ENCODE measurements around the gene STAC3.

The STAC3 gene

DNA sequence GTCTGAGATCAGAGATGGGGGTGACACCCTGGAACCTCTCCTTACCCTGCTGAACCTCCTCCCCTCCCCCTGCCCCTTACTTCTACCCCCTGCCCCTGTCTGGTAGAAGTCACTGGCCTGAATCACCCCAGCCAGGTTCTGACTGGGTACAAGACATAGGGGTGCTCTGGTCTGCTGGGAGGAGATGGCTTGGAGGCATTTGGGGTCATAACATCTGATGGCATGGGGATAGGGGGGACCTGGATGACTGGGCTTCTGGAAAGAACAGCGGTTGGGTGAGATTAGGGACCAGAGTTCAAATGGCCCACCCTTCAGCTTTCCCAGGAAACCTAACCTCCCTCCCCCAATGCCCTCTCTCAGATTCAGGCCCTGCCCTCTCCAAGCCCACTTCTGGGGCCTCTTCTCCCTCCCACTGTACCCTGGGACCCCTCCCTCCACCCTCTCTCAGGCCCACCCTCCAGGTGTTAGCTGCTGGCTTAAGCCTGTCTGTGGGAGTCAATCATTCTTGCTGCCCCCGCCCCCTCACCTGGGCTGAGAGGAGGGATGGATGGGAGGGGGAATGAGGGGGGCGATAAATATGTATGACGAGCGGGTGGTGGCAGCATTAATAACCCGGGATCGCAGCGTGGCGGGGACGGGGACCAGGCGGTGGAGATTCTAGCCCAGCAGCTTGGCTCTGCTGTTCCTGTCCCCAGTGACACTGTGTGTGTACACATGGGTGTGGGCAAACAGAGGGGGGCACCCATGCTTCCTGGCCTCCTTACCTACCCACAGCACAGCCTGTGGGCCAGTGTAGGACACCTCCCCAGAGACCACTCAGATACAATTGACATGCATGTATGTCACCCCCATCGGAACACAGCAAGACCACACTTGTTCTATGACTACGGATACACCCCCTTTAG is 28.4 kb downstream of the STAC3 start:
- H3K27ac ChIP-seq: no peak overlapping the region
- DNase-seq (ENCODE audit: low spot score): no peak
- no peak overlapping the region for H3K4me3 ChIP-seq
- TF ChIP-seq, protein P1, sequence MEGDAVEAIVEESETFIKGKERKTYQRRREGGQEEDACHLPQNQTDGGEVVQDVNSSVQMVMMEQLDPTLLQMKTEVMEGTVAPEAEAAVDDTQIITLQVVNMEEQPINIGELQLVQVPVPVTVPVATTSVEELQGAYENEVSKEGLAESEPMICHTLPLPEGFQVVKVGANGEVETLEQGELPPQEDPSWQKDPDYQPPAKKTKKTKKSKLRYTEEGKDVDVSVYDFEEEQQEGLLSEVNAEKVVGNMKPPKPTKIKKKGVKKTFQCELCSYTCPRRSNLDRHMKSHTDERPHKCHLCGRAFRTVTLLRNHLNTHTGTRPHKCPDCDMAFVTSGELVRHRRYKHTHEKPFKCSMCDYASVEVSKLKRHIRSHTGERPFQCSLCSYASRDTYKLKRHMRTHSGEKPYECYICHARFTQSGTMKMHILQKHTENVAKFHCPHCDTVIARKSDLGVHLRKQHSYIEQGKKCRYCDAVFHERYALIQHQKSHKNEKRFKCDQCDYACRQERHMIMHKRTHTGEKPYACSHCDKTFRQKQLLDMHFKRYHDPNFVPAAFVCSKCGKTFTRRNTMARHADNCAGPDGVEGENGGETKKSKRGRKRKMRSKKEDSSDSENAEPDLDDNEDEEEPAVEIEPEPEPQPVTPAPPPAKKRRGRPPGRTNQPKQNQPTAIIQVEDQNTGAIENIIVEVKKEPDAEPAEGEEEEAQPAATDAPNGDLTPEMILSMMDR (IDR thresholded peaks at IDR 0.05): no peak

DNA sequence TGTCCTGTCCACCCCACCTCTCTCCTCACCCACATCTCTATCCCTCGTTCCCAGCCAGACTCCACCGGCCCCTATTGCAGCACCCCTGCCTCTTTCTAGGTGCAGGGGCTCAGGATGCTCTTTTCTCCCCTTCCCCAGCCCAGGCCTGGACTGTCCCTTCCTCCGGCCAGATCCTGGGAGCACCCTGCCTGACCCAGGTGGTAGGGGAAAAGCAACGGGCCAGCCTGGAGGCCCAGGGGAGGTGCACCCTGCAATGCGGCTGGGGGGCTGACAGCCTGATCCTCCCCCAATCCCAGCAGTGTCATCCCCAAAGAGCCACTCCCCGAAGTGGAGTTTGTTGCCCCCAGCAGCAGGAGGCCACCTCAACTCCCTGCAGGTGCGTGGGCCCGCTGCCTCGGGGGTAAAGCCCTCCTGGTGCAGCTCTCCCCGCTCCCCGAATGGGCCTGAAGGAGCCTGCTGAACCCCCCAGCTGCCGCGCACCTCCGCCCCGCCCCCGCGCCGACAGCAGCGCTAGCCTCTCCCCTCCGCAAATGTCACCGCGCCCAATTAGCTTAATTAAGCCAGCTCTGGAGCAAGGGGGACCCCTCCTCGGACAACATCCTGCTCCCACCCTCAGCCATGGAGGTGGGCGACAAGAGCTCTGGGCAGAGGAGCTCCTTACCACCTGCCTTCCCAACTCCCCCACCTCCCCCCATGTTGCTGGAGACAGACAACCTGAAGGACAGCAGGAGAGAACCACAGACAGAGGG is 29.6 kb downstream of the STAC3 start:
- TF ChIP-seq, protein P1 (IDR thresholded peaks at IDR 0.05): no peak
- no peak for DNase-seq (ENCODE audit: low spot score)
- Histone ChIP-seq H3K27ac (no peak overlapping the region), H3K4me3 (no peak overlapping the region)

DNA sequence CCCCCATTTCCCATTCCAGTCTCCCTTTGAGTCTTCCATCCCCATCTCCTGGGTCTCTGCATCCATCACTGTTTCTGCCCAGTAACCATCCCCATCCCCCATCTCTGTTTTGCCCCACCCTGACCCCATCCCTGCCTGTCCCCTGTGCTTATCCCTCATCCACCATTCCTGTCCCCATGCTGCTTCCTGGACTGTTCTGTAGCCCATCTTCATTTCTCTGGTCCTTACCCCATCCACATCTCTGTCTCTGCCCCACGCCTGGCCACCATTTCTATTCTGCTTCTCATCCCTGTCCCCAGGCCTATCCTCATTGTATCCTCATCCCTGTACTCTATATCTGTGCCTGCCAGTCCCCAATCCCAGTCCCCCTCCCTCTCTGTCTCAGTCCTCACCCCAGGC is 30.2 kb downstream of the STAC3 start:
- no peak overlapping the region for H3K27ac ChIP-seq
- no peak for DNase-seq (ENCODE audit: low spot score)
- TF ChIP-seq, protein P1 (IDR thresholded peaks at IDR 0.05): no peak
- no peak overlapping the region for H3K4me3 ChIP-seq

DNA sequence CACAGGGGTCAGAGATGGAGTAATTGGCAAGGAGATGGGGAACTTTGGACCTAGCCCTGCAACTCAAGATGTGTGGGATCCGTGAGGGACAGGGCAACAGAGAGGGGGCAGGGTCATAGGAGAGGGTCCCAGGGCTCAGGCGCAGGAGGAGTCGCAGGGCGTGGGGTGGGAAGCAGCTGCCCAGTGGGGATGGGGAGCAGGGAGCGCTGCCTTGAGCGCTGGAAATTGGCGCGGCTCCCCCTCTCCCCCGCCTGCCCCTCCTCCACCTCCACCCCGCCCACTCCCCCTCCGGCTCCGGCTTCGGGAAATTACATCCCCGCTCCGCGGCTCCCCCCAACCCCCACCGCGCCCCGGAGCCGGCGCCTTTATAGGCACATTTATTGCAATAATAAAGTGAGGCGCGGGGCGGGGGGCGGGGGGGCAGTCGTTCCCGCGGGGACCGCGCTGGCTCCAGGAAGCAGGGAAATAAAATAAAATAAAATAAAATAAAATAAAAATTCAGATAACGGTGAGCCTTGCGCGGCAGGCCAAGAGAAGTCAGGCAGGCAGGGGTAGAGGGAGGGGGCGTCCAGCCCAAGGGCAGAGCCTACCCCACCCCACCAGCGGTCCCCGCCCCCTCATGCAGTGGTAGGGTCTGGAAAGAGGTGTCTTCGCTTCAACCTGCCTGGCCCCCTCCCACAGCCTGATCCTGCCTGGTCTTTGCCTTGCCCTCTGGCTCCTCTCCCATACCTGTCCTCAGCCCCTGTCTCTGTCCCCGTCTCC is 30.8 kb downstream of the STAC3 start:
- Histone ChIP-seq H3K4me3 (no peak overlapping the region), H3K27ac (no peak overlapping the region)
- TF ChIP-seq, protein P1 (IDR thresholded peaks at IDR 0.05): no peak
- no peak for DNase-seq (ENCODE audit: low spot score)

DNA sequence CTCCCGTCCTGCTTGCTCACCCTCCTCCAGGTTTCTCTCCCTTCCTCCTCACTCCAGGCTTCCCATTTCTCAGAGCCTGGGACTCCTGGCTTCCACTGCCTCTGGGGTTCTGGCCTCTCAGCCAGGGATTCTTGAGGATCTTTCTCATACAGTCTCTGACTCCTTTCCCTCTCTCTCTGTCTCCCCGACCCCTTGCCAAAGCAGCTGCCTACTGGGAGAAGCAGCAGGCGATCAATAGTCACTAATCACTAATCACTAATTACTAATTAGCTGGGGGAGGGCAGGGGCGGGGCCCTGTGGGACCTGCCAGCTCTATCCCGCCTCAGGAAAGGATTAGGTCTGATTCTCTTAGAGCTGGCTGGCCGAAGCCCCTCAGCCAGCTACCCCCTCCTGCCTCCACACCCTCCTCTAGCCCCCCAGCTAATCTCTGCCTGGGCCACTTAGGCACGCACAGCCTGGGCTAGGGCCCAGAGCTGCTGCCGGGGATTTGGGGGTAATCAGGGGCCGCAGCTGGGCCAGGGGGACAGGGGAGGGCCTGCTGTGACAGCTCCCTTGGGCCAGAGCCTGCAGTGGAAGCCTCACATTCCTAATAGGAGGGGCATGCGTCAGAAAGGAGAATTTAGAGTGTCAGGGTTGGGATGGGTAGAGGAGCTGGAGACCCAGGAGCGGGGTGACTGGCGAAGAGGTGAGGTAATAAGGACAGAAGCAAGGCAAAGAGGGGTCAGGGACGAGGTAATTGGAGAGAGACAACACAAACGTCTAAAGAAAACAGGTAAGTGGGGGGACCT is 31.6 kb downstream of the STAC3 start:
- no peak for DNase-seq (ENCODE audit: low spot score)
- H3K4me3 ChIP-seq: no peak overlapping the region
- TF ChIP-seq, protein P1 (IDR thresholded peaks at IDR 0.05): no peak
- no peak overlapping the region for H3K27ac ChIP-seq
